ENCODE results near the gene RASL10A.

Gene RASL10A

GRCh38 chr22:29325356-29325755, 9.9 kb upstream of the RASL10A start:
- DNase-seq (no peak), ATAC-seq (replicated peaks) (no peak)
- Mint-ChIP-seq H3K4me3 (no peak overlapping the region), H3K36me3 (ENCODE audit: insufficient read depth) (peaks cover 5% of the 10 kb centered on the region), H3K9me3 (no peaks in the 10 kb centered on the region), H3K27me3 (no peaks in the 10 kb centered on the region), H3K27ac (peak overlapping the region in 1 of 2 donors; percentile 58), H3K4me1 (ENCODE audit: low read depth in 2 of 2) (no peaks in the 10 kb centered on the region)

GRCh38 chr22:29323641-29324040, 8.1 kb upstream of the RASL10A start:
- Mint-ChIP-seq H3K4me1 (ENCODE audit: low read depth in 2 of 2) (no peaks in the 10 kb centered on the region), H3K27me3 (no peaks in the 10 kb centered on the region), H3K9me3 (no peaks in the 10 kb centered on the region), H3K4me3 (no peak overlapping the region), H3K27ac (peak overlapping the region in 1 of 2 donors; percentile 75), H3K36me3 (ENCODE audit: insufficient read depth) (peaks cover 5% of the 10 kb centered on the region)
- ATAC-seq (replicated peaks) (no peak), DNase-seq (no peak)

GRCh38 chr22:29320546-29320945, 5.0 kb upstream of the RASL10A start:
- ATAC-seq (replicated peaks), result no peak
- H3K36me3 Mint-ChIP-seq (ENCODE audit: insufficient read depth), result peaks cover 3% of the 10 kb centered on the region
- H3K4me3 Mint-ChIP-seq, result no peak overlapping the region
- no peaks in the 10 kb centered on the region for H3K9me3 Mint-ChIP-seq
- DNase-seq, result no peak
- peaks cover 13 to 14% of the 10 kb centered on the region in 2 donors for H3K27me3 Mint-ChIP-seq
- peaks cover 0 to 2% of the 10 kb centered on the region in 2 donors for H3K4me1 Mint-ChIP-seq (ENCODE audit: low read depth in 2 of 2)
- no peak overlapping the region for H3K27ac Mint-ChIP-seq

- no peak overlapping the region for H3K27ac Mint-ChIP-seq
- no peak for ATAC-seq (replicated peaks)
- no peaks in the 10 kb centered on the region for H3K9me3 Mint-ChIP-seq
- peaks cover 21 to 24% of the 10 kb centered on the region in 2 donors for H3K27me3 Mint-ChIP-seq
- peaks cover 3% of the 10 kb centered on the region for H3K36me3 Mint-ChIP-seq (ENCODE audit: insufficient read depth)
- no peak for DNase-seq
- H3K4me3 Mint-ChIP-seq, result no peak overlapping the region
- peaks cover 6 to 9% of the 10 kb centered on the region in 2 donors for H3K4me1 Mint-ChIP-seq (ENCODE audit: low read depth in 2 of 2)
These were observed 3.6 kb upstream of the RASL10A start for GRCh38 chr22:29319072-29319471.

GRCh38 chr22:29317827-29318454, 2.4 kb upstream of the RASL10A start:
- no peak for ATAC-seq (replicated peaks)
- peaks cover 13 to 18% of the 10 kb centered on the region in 2 donors for H3K4me1 Mint-ChIP-seq (ENCODE audit: low read depth in 2 of 2)
- peaks cover 10% of the 10 kb centered on the region for H3K36me3 Mint-ChIP-seq (ENCODE audit: insufficient read depth)
- no peak overlapping the region for H3K27ac Mint-ChIP-seq
- peaks cover 32 to 35% of the 10 kb centered on the region in 2 donors for H3K27me3 Mint-ChIP-seq
- no peak for DNase-seq
- H3K4me3 Mint-ChIP-seq, result no peak overlapping the region
- no peaks in the 10 kb centered on the region for H3K9me3 Mint-ChIP-seq

- H3K27ac Mint-ChIP-seq, result peak overlapping the region in 1 of 2 donors; percentile 10
- H3K4me1 Mint-ChIP-seq (ENCODE audit: low read depth in 2 of 2), result peaks cover 13 to 19% of the 10 kb centered on the region in 2 donors
- no peaks in the 10 kb centered on the region for H3K9me3 Mint-ChIP-seq
- H3K36me3 Mint-ChIP-seq (ENCODE audit: insufficient read depth), result peaks cover 10% of the 10 kb centered on the region
- H3K27me3 Mint-ChIP-seq, result peaks cover 43 to 46% of the 10 kb centered on the region in 2 donors
- DNase-seq (no peak), ATAC-seq (replicated peaks) (no peak)
- peak overlapping the region; percentile 51 to 59 for H3K4me3 Mint-ChIP-seq
These were observed 788 bp upstream of the RASL10A start for GRCh38 chr22:29316141-29316828.

GRCh38 chr22:29314537-29315285, 786 bp downstream of the RASL10A start:
- Mint-ChIP-seq H3K9me3 (no peaks in the 10 kb centered on the region), H3K27me3 (peaks cover 43 to 46% of the 10 kb centered on the region in 2 donors), H3K36me3 (ENCODE audit: insufficient read depth) (peaks cover 10% of the 10 kb centered on the region), H3K27ac (no peak overlapping the region), H3K4me3 (peak overlapping the region; percentile 51 to 53), H3K4me1 (ENCODE audit: low read depth in 2 of 2) (peaks cover 13 to 22% of the 10 kb centered on the region in 2 donors)
- DNase-seq (no peak), ATAC-seq (replicated peaks) (no peak)

GRCh38 chr22:29313576-29314466, 1.7 kb downstream of the RASL10A start:
- Mint-ChIP-seq H3K36me3 (ENCODE audit: insufficient read depth) (peaks cover 10% of the 10 kb centered on the region), H3K27me3 (peaks cover 43 to 46% of the 10 kb centered on the region in 2 donors), H3K4me3 (peak overlapping the region; percentile 51 to 53), H3K27ac (no peak overlapping the region), H3K9me3 (no peaks in the 10 kb centered on the region), H3K4me1 (ENCODE audit: low read depth in 2 of 2) (peaks cover 14 to 26% of the 10 kb centered on the region in 2 donors)
- ATAC-seq (replicated peaks) (no peak), DNase-seq (no peak)

GRCh38 chr22:29313126-29313575, 2.3 kb downstream of the RASL10A start:
- H3K4me3 Mint-ChIP-seq, result peak overlapping the region in 1 of 2 donors; percentile 51
- peaks cover 10% of the 10 kb centered on the region for H3K36me3 Mint-ChIP-seq (ENCODE audit: insufficient read depth)
- H3K27ac Mint-ChIP-seq, result no peak overlapping the region
- DNase-seq, result no peak
- H3K27me3 Mint-ChIP-seq, result peaks cover 43 to 46% of the 10 kb centered on the region in 2 donors
- no peaks in the 10 kb centered on the region for H3K9me3 Mint-ChIP-seq
- H3K4me1 Mint-ChIP-seq (ENCODE audit: low read depth in 2 of 2), result peaks cover 17 to 31% of the 10 kb centered on the region in 2 donors
- peak; percentile 16 for ATAC-seq (replicated peaks)

GRCh38 chr22:29312218-29313125, 3.0 kb downstream of the RASL10A start:
- Mint-ChIP-seq H3K27ac (no peak overlapping the region), H3K27me3 (peaks cover 43 to 46% of the 10 kb centered on the region in 2 donors), H3K4me1 (ENCODE audit: low read depth in 2 of 2) (peaks cover 21 to 33% of the 10 kb centered on the region in 2 donors), H3K9me3 (no peaks in the 10 kb centered on the region), H3K4me3 (no peak overlapping the region), H3K36me3 (ENCODE audit: insufficient read depth) (peaks cover 10% of the 10 kb centered on the region)
- ATAC-seq (replicated peaks) (no peak), DNase-seq (no peak)

GRCh38 chr22:29311464-29312217, 3.9 kb downstream of the RASL10A start:
- no peak overlapping the region for H3K27ac Mint-ChIP-seq
- DNase-seq, result no peak
- H3K4me1 Mint-ChIP-seq (ENCODE audit: low read depth in 2 of 2), result peaks cover 23 to 35% of the 10 kb centered on the region in 2 donors
- H3K9me3 Mint-ChIP-seq, result no peaks in the 10 kb centered on the region
- H3K27me3 Mint-ChIP-seq, result peaks cover 36 to 39% of the 10 kb centered on the region in 2 donors
- ATAC-seq (replicated peaks), result no peak
- peaks cover 10% of the 10 kb centered on the region for H3K36me3 Mint-ChIP-seq (ENCODE audit: insufficient read depth)
- H3K4me3 Mint-ChIP-seq, result no peak overlapping the region

Measured in effector memory CD8-positive, alpha-beta T cell (primary cell).